NB4 (cell line): ENCODE measurements around the gene AGXT.

ENCODE experiments used
- CTCF ChIP-seq: IDR thresholded peaks from one replicate; pipeline ENCODE4 v1.5.1; 2012; ENCODE audit warnings: low read depth, low read length
- MYC ChIP-seq: IDR thresholded peaks from 2 replicates; pipeline ENCODE4 v1.6.1; 2011; ENCODE audit warnings: low read depth, low read length
- POLR2A ChIP-seq: IDR thresholded peaks from 2 replicates; pipeline ENCODE4 v1.6.1; 2011; ENCODE audit warnings: mild to moderate bottlenecking; ENCODE audit not compliant: insufficient read length; ENCODE audit errors: extremely low read depth

- no peak for TF ChIP-seq CTCF
- TF ChIP-seq POLR2A = no peak
- no peak for TF ChIP-seq MYC
Measured at GRCh38 chr2:240892356-240892755, 23.7 kb downstream of the AGXT start.
